ENCODE results near the gene SLC9A5. TPM values are rescaled to one million over a fixed set of nuclear protein-coding genes. Genes with fewer than 3 reads are reported as not detected.

Gene SLC9A5
- total and polyA plus RNA-seq, 10 donors: 6.0 to 34.1 (median 18.2) TPM

DNA sequence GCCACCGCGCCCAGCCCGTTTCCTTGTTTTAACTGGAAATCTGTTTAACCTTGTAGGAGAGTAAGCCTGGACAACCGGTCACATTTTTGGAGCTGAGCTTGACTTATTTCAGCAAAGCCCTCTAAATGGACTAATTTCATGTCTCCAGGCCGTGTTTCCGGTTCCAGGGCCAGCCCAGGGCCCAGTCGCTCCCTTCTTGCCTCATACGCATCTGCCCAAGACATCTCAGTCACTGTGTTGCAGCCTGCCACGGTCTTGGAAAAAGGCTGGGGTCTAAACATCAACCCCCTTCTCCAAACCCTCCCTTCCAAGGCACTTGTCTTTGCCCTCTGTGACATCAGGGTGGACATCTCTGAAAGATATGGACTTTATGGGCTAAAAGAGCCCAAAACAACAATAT lies 49.5 kb downstream of the SLC9A5 start:
- H3K4me1 ChIP-seq: no peaks in the 10 kb centered on the region
- intact Hi-C loops (cut with DNase I; ENCODE audit: low total_unique reads): no loop called here
- TF ChIP-seq CTCF (IDR thresholded peaks at IDR 0.05 in 8 of 11, conservative IDR thresholded peaks at IDR 0.05 in 3 of 11) (no peak), POLR2A (IDR thresholded peaks at IDR 0.05) (no peak), POLR2AphosphoS5 (IDR thresholded peaks at IDR 0.05) (no peak)
- DNase-seq: peak; percentile 49
- 88 to 96% (median 93%) methylated on average over 9 of the region's 9 CpGs for WGBS, 5 donors
- H3K27me3 ChIP-seq (replicated peaks in 1 of 7): no peaks in the 10 kb centered on the region
- H3K4me3 ChIP-seq: no peak overlapping the region
- H3K27ac ChIP-seq: no peak overlapping the region
- no peaks in the 10 kb centered on the region for H3K36me3 ChIP-seq
- no peaks in the 10 kb centered on the region for H3K9me3 ChIP-seq

GRCh38 chr16:67299269-67299668 lies 50.5 kb downstream of the SLC9A5 start:
- Histone ChIP-seq H3K36me3 (no peaks in the 10 kb centered on the region), H3K4me3 (no peak overlapping the region), H3K27me3 (replicated peaks in 1 of 7) (no peaks in the 10 kb centered on the region), H3K4me1 (no peaks in the 10 kb centered on the region), H3K27ac (no peak overlapping the region), H3K9me3 (no peaks in the 10 kb centered on the region)
- DNase-seq: peak; percentile 42
- 91 to 98% (median 93%) methylated on average over 12 to 15 of the region's 15 CpGs for WGBS, 5 donors
- TF ChIP-seq CTCF (IDR thresholded peaks at IDR 0.05 in 8 of 11, conservative IDR thresholded peaks at IDR 0.05 in 3 of 11): no peak
- no peak for TF ChIP-seq POLR2AphosphoS5 (IDR thresholded peaks at IDR 0.05)
- TF ChIP-seq POLR2A (IDR thresholded peaks at IDR 0.05): no peak
- intact Hi-C loops (cut with DNase I; ENCODE audit: low total_unique reads): no loop called here

GRCh38 chr16:67301080-67301782 lies 52.5 kb downstream of the SLC9A5 start:
- no peaks in the 10 kb centered on the region for H3K27me3 ChIP-seq (replicated peaks in 1 of 7)
- H3K27ac ChIP-seq: no peak overlapping the region
- intact Hi-C loops (cut with DNase I; ENCODE audit: low total_unique reads): no loop called here
- no peaks in the 10 kb centered on the region for H3K9me3 ChIP-seq
- no peaks in the 10 kb centered on the region for H3K4me1 ChIP-seq
- TF ChIP-seq POLR2AphosphoS5 (IDR thresholded peaks at IDR 0.05): no peak
- no peak for TF ChIP-seq POLR2A (IDR thresholded peaks at IDR 0.05)
- TF ChIP-seq CTCF (IDR thresholded peaks at IDR 0.05 in 8 of 11, conservative IDR thresholded peaks at IDR 0.05 in 3 of 11): no peak
- WGBS, 5 donors: 72 to 83% (median 78%) methylated on average over 10 to 11 of the region's 11 CpGs
- no peak overlapping the region for H3K4me3 ChIP-seq
- DNase-seq: peak; percentile 56
- H3K36me3 ChIP-seq: no peaks in the 10 kb centered on the region

GRCh38 chr16:67302076-67302475 lies 53.3 kb downstream of the SLC9A5 start:
- intact Hi-C loops (cut with DNase I; ENCODE audit: low total_unique reads): no loop called here

More at GRCh38 chr16:67302076-67302475, 53.3 kb downstream of the SLC9A5 start:
- Histone ChIP-seq H3K27me3 (replicated peaks in 1 of 7) (no peaks in the 10 kb centered on the region), H3K4me3 (no peak overlapping the region), H3K9me3 (no peaks in the 10 kb centered on the region), H3K36me3 (no peaks in the 10 kb centered on the region), H3K27ac (no peak overlapping the region), H3K4me1 (no peaks in the 10 kb centered on the region)
- TF ChIP-seq POLR2A (IDR thresholded peaks at IDR 0.05): no peak
- no peak for TF ChIP-seq CTCF (IDR thresholded peaks at IDR 0.05 in 8 of 11, conservative IDR thresholded peaks at IDR 0.05 in 3 of 11)
- TF ChIP-seq POLR2AphosphoS5 (IDR thresholded peaks at IDR 0.05): no peak
- 69 to 91% (median 81%) methylated on average over 7 of the region's 7 CpGs for WGBS, 5 donors
- peak; percentile 41 for DNase-seq
